NB4 (cell line): ENCODE data around the gene TESK2.
"Not testable (repeated sequence)": the region's sequence is repeated elsewhere in the genome, so short reads cannot be mapped to it uniquely, and the experiment has no call there.

Experiments used
- CTCF ChIP-seq: IDR thresholded peaks from one replicate; pipeline ENCODE4 v1.5.1; 2012; ENCODE audit warnings: low read depth, low read length
- MAX ChIP-seq: IDR thresholded peaks from 2 replicates; pipeline ENCODE4 v1.6.1; 2011; ENCODE audit warnings: low read depth, low read length
- MYC ChIP-seq: IDR thresholded peaks from 2 replicates; pipeline ENCODE4 v1.6.1; 2011; ENCODE audit warnings: low read depth, low read length
- POLR2A ChIP-seq: IDR thresholded peaks from 2 replicates; pipeline ENCODE4 v1.6.1; 2011; ENCODE audit warnings: mild to moderate bottlenecking; ENCODE audit not compliant: insufficient read length; ENCODE audit errors: extremely low read depth

- TF ChIP-seq CTCF, MAX, POLR2A, MYC: not testable (repeated sequence)
Measured at GRCh38 chr1:45467353-45467752, 23.6 kb downstream of the TESK2 start.
